SK-N-SH (cell line): ENCODE results near the gene PEX14.

Experiments used
- CTCF ChIP-seq: fragments of 200-600 bp; sonication (generic); IDR thresholded peaks from 2 replicates; pipeline ENCODE4 v1.6.1; 2017; ENCODE audit warnings: antibody characterized with exemption, mild to moderate bottlenecking, moderate library complexity
- EP300 ChIP-seq, 2 experiments: IDR thresholded peaks; 2 replicates each; pipeline versions ENCODE4 v1.4.0 to v1.6.1; 2012; ENCODE audit warnings: borderline replicate concordance in 1 of 2, low read depth in 1 of 2, low read length in 1 of 2

- TF ChIP-seq EP300 (IDR thresholded peaks at IDR 0.05; ENCODE audit: borderline replicate concordance in 1 of 2, low read depth in 1 of 2, low read length in 1 of 2), result no peak
- TF ChIP-seq CTCF, result no peak
Measured at GRCh38 chr1:10631121-10631810, 156.5 kb downstream of the PEX14 start.
